Endothelial cell of umbilical vein (primary cell): ENCODE data around the gene FAM43A. TPM values are rescaled to one million over a fixed set of nuclear protein-coding genes. Genes with fewer than 3 reads are reported as not detected.

Experiments used
- BruUV-seq: library from RNA; stranded (reverse); fragments of 400-500 nt; replicated peaks from 2 replicates; lab custom pipeline; 2021; lab: Mats Ljungman, UMichigan
- CTCF ChIA-PET: fragments of 300-600, 350-600 bp; sonication (Branson Sonifier 250); formaldehyde crosslinking; loops from one replicate; lab custom pipeline; 2021; ENCODE audit warnings: antibody characterized with exemption, inconsistent platforms; lab: Charles Lee
- POLR2A ChIA-PET: fragments of 300-600, 350-600 bp; sonication (Branson Sonifier 250); formaldehyde crosslinking; loops from one replicate; lab custom pipeline; 2021; ENCODE audit warnings: antibody characterized with exemption, inconsistent platforms; lab: Charles Lee
- DNase-seq: peaks from one replicate; pipeline ENCODE4 v3.0.0-alpha.2; 2011; ENCODE audit warnings: low read depth, low spot score
- FAIRE-seq: peaks from 2 replicates; lab custom pipeline; 2011; peaks lifted over from hg19 to GRCh38; lab: Jason Lieb, UNC
- H2AFZ ChIP-seq: 2 replicates; pipeline ENCODE4 v1.6.0; 2012; ENCODE audit warnings: low read depth, low read length, control low read depth, inconsistent platforms
- H3K27ac ChIP-seq: 2 replicates; pipeline ENCODE4 v1.5.1; 2011; ENCODE audit warnings: low read depth, mild to moderate bottlenecking, control low read depth, low read length, moderate library complexity; ENCODE audit not compliant: insufficient read depth
- H3K27me3 ChIP-seq, 2 experiments: 2 replicates each; pipeline versions ENCODE4 v1.6.0 to v1.6.1; 2011; ENCODE audit warnings: low read length in 2 of 2, mixed read lengths in 1 of 2; ENCODE audit not compliant: control insufficient read depth in 2 of 2, insufficient read depth in 2 of 2
- H3K36me3 ChIP-seq, 2 experiments: 2 replicates in 1 of 2; 3 replicates in 1 of 2; pipeline ENCODE4 v1.5.1; 2011; ENCODE audit warnings: low read length in 2 of 2, mild to moderate bottlenecking in 1 of 2, moderate library complexity in 1 of 2; ENCODE audit not compliant: control insufficient read depth in 2 of 2, insufficient read depth in 2 of 2; ENCODE audit errors: extremely low read depth in 1 of 2
- H3K4me1 ChIP-seq: 3 replicates; pipeline ENCODE4 v1.5.1; 2011; ENCODE audit warnings: mild to moderate bottlenecking, low read length; ENCODE audit not compliant: control insufficient read depth, insufficient read depth; ENCODE audit errors: extremely low read depth
- H3K4me2 ChIP-seq: 2 replicates; pipeline ENCODE4 v1.6.1; 2011; ENCODE audit warnings: low read length, control low read depth, mixed read lengths; ENCODE audit not compliant: insufficient read depth
- H3K4me3 ChIP-seq, 3 experiments: fragments of 200-600 bp in 1 of 3; sonication (generic), shearing (Covaris generic) in 1 of 3; replicated peaks in 1 of 3; 2 replicates each; pipeline ENCODE4 v1.5.1; 2011 to 2016; ENCODE audit warnings: control low read depth in 3 of 3, low read length in 3 of 3, mild to moderate bottlenecking in 2 of 3, inconsistent platforms in 1 of 3, low read depth in 1 of 3, moderate library complexity in 1 of 3; ENCODE audit not compliant: insufficient read depth in 1 of 3
- H3K79me2 ChIP-seq: 2 replicates; pipeline ENCODE4 v1.6.0; 2012; ENCODE audit warnings: low read length, inconsistent platforms; ENCODE audit not compliant: control insufficient read depth, insufficient read depth
- H3K9ac ChIP-seq: replicated peaks from 2 replicates; pipeline ENCODE3; 2011; ENCODE audit warnings: low read length, control low read depth; ENCODE audit not compliant: insufficient read depth; ENCODE audit errors: extremely low read depth
- H3K9me1 ChIP-seq: replicated peaks from 3 replicates; pipeline ENCODE4 v1.6.0; 2011; ENCODE audit warnings: mild to moderate bottlenecking, low read length; ENCODE audit not compliant: control insufficient read depth, insufficient read depth; ENCODE audit errors: extremely low read depth
- H3K9me3 ChIP-seq: replicated peaks from 2 replicates; pipeline ENCODE4 v1.5.1; 2012; ENCODE audit warnings: low read length, inconsistent platforms; ENCODE audit not compliant: control insufficient read depth, insufficient read depth
- H4K20me1 ChIP-seq: replicated peaks from 2 replicates; pipeline ENCODE3; 2011; ENCODE audit warnings: mild to moderate bottlenecking, low read length; ENCODE audit not compliant: control insufficient read depth, insufficient read depth; ENCODE audit errors: extremely low read depth
- EZH2 ChIP-seq: IDR thresholded peaks from 2 replicates; pipeline ENCODE4 v1.6.1; 2012; ENCODE audit warnings: borderline replicate concordance, low read depth, mild to moderate bottlenecking, moderate library complexity, low read length, inconsistent platforms; ENCODE audit not compliant: severe bottlenecking
- FOS ChIP-seq: IDR thresholded peaks from 2 replicates; pipeline ENCODE4 v1.6.1; 2011; ENCODE audit warnings: mild to moderate bottlenecking, low read length, moderate library complexity, borderline replicate concordance; ENCODE audit not compliant: insufficient read depth
- GATA2 ChIP-seq: IDR thresholded peaks from 2 replicates; pipeline ENCODE4 v1.7.0; 2011; ENCODE audit warnings: low read depth, mild to moderate bottlenecking, moderate library complexity, mixed read lengths, low read length; ENCODE audit not compliant: insufficient read length, insufficient read depth
- JUN ChIP-seq: IDR thresholded peaks from 2 replicates; pipeline ENCODE4 v1.6.1; 2011; ENCODE audit warnings: borderline replicate concordance, low read depth; ENCODE audit not compliant: insufficient read length, insufficient read depth
- MYC ChIP-seq: IDR thresholded peaks from one replicate; pipeline ENCODE4 v1.6.1; 2011; ENCODE audit warnings: mild to moderate bottlenecking, low read depth, low read length
- POLR2A ChIP-seq: IDR thresholded peaks from 2 replicates; pipeline ENCODE4 v1.6.1; 2012; ENCODE audit warnings: low read depth, mild to moderate bottlenecking, control low read depth, low read length
- POLR2AphosphoS5 ChIP-seq: IDR thresholded peaks from 2 replicates; pipeline ENCODE4 v1.6.1; 2012; ENCODE audit warnings: low read depth, mild to moderate bottlenecking, control low read depth, low read length, moderate library complexity; ENCODE audit not compliant: insufficient read depth
- dilution Hi-C: fragments of 300-500 bp; cut with MboI; formaldehyde crosslinking; loops from one replicate; pipeline ENCODE4 v1.15.0; 2019; ENCODE audit warnings: low sequenced_read_pairs; ENCODE audit not compliant: extremely low pct_ligation_motif_present
- intact Hi-C: fragments of 100-400 bp; cut with micrococcal nuclease; formaldehyde crosslinking; loops from one replicate; pipeline ENCODE4 v1.10.0; 2022
- polyA plus RNA-seq, 4 experiments: library from polyadenylated mRNA; depleted of rRNA in 3 of 4; stranded (reverse) in 3 of 4; unstranded in 1 of 4; fragments of >200 nt; gene quantifications; 2 replicates each; pipeline versions ENCODE4 v1.2.1 to v1.2.3, GENCODE V29; 2011 to 2012; ENCODE audit warnings: missing spikeins in 1 of 4
- total RNA-seq: library from RNA; stranded (reverse); gene quantifications from 2 replicates; pipeline ENCODE4 v1.2.3, GENCODE V29; 2021
- TF ChIP-seq, protein P1 (sequence below), 2 donors: IDR thresholded peaks; 1 replicate in 1 of 2; 2 replicates in 1 of 2; pipeline ENCODE4 v1.5.1; 2011; ENCODE audit warnings: low read length in 2 of 2, mild to moderate bottlenecking in 2 of 2, moderate library complexity in 2 of 2, control low read depth in 1 of 2, inconsistent platforms in 1 of 2, low read depth in 1 of 2; ENCODE audit not compliant: insufficient read depth in 1 of 2; ENCODE audit errors: extremely low read depth in 1 of 2
- TF ChIP-seq, protein P2 (sequence below): IDR thresholded peaks from 2 replicates; pipeline ENCODE4 v1.6.1; 2011; ENCODE audit not compliant: insufficient read depth, insufficient read length

Gene FAM43A
- total and polyA plus RNA-seq, 2 donors (not counting 3 experiments of a cell fraction or from before 2014, with no cell fraction given): 244 to 307 TPM

GRCh38 chr3:194715022-194715800 is 29.5 kb downstream of the FAM43A start:
- no peaks in the 10 kb centered on the region for H3K27me3 ChIP-seq
- no peaks in the 10 kb centered on the region for H3K9me3 ChIP-seq
- H3K36me3 ChIP-seq: no peaks in the 10 kb centered on the region
- ChIA-PET POLR2A (no interaction called here), CTCF (interaction anchor here (0.6 to 1.4 kb wide), 5 partner anchors 9 to 216 kb away, joined by 3 to 4 read pairs (median 3); no protein-coding TSS in a partner anchor)
- H4K20me1 ChIP-seq: no peaks in the 10 kb centered on the region
- H3K9me1 ChIP-seq: no peaks in the 10 kb centered on the region
- peak; percentile 76 for FAIRE-seq
- peak overlapping the region; percentile 52 for H3K27ac ChIP-seq
- no peak overlapping the region for H3K4me2 ChIP-seq
- peaks cover 25% of the 10 kb centered on the region for H3K4me1 ChIP-seq
- H3K79me2 ChIP-seq: no peaks in the 10 kb centered on the region
- no peak overlapping the region for H3K4me3 ChIP-seq
- DNase-seq: peak; percentile 80
- no TSS peak for BruUV-seq
- H2AFZ ChIP-seq: no peak overlapping the region
- dilution Hi-C loops (no loop called here), intact Hi-C loops (loop anchor here (1.0 kb wide), 2 partner anchors 26 to 215 kb away; no protein-coding TSS in a partner anchor)
- TF ChIP-seq MYC: no peak
- TF ChIP-seq JUN: peak; percentile 80
- peak; percentile 26 for TF ChIP-seq FOS
- H3K9ac ChIP-seq: no peak overlapping the region

DNA sequence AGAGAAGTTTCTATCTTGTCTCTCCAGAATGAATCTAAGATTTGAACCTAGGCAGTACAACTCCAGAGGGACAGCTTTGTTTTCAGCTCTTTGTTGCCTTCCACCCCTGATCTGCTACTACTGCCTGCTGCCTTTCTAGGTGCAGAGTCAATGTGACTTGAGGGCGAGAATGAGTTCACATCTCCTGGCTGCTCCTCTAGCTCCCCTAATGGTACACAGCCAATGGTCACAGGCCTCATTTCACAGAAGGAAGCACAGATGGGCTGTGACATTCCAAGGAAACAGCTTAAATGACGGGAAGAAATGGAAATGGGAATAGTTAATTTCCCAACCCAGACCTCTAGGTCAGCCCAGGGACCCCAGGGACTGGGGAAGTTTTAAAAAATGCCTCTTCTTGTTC is 32.4 kb downstream of the FAM43A start:
- dilution Hi-C loops: no loop called here
- TF ChIP-seq, protein P1, sequence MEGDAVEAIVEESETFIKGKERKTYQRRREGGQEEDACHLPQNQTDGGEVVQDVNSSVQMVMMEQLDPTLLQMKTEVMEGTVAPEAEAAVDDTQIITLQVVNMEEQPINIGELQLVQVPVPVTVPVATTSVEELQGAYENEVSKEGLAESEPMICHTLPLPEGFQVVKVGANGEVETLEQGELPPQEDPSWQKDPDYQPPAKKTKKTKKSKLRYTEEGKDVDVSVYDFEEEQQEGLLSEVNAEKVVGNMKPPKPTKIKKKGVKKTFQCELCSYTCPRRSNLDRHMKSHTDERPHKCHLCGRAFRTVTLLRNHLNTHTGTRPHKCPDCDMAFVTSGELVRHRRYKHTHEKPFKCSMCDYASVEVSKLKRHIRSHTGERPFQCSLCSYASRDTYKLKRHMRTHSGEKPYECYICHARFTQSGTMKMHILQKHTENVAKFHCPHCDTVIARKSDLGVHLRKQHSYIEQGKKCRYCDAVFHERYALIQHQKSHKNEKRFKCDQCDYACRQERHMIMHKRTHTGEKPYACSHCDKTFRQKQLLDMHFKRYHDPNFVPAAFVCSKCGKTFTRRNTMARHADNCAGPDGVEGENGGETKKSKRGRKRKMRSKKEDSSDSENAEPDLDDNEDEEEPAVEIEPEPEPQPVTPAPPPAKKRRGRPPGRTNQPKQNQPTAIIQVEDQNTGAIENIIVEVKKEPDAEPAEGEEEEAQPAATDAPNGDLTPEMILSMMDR (IDR thresholded peaks at IDR 0.05; ENCODE audit: extremely low read depth in 1 of 2, insufficient read depth in 1 of 2, low read depth in 1 of 2, low read length in 2 of 2): no peak
- TF ChIP-seq MYC (no peak), FOS (no peak), POLR2A (no peak), JUN (no peak), GATA2 (no peak), POLR2AphosphoS5 (no peak), EZH2 (no peak)
- TF ChIP-seq, protein P2, sequence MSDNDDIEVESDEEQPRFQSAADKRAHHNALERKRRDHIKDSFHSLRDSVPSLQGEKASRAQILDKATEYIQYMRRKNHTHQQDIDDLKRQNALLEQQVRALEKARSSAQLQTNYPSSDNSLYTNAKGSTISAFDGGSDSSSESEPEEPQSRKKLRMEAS: no peak
- FAIRE-seq: no peak

More for the DNA sequence above, 32.4 kb downstream of the FAM43A start:
- H3K4me2 ChIP-seq: no peak overlapping the region
- H3K4me3 ChIP-seq: no peak overlapping the region
- H3K9me3 ChIP-seq: no peaks in the 10 kb centered on the region
- no TSS peak for BruUV-seq
- no peaks in the 10 kb centered on the region for H3K36me3 ChIP-seq
- peaks cover 12% of the 10 kb centered on the region for H3K4me1 ChIP-seq
- POLR2A ChIA-PET: no interaction called here
- H3K27me3 ChIP-seq: no peaks in the 10 kb centered on the region
- H4K20me1 ChIP-seq: no peaks in the 10 kb centered on the region
- DNase-seq: no peak
- H3K9ac ChIP-seq: no peak overlapping the region
- no peak overlapping the region for H2AFZ ChIP-seq
- no peak overlapping the region for H3K27ac ChIP-seq
- intact Hi-C loops: no loop called here
- CTCF ChIA-PET: interaction anchor here (0.9 kb wide), 1 partner anchor 9 kb away, joined by 3 read pairs; no protein-coding TSS in a partner anchor
- no peaks in the 10 kb centered on the region for H3K79me2 ChIP-seq
- H3K9me1 ChIP-seq: no peaks in the 10 kb centered on the region
